ENCODE measurements around the gene ARID1B.

DNA sequence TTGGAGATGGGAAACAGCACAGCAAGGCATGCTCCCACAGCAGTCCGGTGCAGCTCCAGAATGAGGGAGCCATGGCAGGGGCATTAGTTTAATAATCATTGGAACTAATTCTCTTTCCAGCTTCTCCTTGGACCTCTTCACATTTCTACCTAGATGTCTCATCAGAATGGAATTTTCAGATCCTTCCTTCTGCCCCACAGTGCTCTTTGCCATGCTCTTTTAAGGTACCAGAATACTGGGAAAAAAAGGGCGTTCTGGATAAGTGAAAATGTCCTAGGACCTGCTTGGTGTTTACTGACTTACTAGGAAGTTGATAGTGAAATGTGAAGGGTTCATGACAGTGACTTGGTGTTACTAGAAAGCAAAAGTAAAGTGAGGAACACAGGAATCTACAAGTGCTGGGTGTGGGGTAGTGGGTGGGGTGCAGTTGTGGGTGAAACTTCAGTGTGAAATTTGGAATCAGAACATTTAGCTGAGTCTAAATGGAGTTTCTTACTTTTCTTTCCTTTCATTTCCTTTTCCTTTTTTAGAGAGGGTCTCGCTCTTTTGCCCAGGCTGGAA lies 207.1 kb downstream of the ARID1B start:
- TF ChIP-seq, protein P1, sequence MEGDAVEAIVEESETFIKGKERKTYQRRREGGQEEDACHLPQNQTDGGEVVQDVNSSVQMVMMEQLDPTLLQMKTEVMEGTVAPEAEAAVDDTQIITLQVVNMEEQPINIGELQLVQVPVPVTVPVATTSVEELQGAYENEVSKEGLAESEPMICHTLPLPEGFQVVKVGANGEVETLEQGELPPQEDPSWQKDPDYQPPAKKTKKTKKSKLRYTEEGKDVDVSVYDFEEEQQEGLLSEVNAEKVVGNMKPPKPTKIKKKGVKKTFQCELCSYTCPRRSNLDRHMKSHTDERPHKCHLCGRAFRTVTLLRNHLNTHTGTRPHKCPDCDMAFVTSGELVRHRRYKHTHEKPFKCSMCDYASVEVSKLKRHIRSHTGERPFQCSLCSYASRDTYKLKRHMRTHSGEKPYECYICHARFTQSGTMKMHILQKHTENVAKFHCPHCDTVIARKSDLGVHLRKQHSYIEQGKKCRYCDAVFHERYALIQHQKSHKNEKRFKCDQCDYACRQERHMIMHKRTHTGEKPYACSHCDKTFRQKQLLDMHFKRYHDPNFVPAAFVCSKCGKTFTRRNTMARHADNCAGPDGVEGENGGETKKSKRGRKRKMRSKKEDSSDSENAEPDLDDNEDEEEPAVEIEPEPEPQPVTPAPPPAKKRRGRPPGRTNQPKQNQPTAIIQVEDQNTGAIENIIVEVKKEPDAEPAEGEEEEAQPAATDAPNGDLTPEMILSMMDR (IDR thresholded peaks at IDR 0.05; ENCODE audit: low read length) = no peak
- TF ChIP-seq EZH2 (IDR thresholded peaks at IDR 0.05; ENCODE audit: borderline replicate concordance, low read length) = no peak

All from OCI-LY1 (cell line).